ENCODE measurements around the gene RTBDN.

- TF ChIP-seq CTCF (IDR thresholded peaks at IDR 0.05) (no peak), POLR2A (IDR thresholded peaks at IDR 0.05) (no peak)
Observed at GRCh38 chr19:12871681-12872080, 37.3 kb upstream of the RTBDN start.

All from esophagus squamous epithelium (tissue), 4 donors.